Measurements from ENCODE around the gene PROSER2.

DNA sequence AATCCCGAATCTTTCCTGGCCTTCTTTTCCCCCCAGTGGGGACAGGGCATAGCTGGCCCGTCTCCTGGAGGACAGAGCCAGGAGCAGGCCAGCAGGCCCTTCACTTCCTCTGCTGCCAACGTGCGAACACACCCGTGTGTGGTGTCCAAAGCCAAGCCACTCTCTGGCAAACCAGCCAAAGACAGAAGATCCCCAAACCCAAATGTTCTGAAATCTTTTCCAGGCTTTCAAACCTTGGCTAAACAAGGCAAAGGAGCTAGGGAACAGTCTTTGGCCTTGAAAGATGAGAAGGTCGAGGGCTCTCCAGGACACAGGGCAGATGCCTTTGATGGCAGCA, 63.0 kb downstream of the PROSER2 start:
- TF ChIP-seq ZNF547 (CRISPR knock-in tag; IDR thresholded peaks at IDR 0.05) = no peak
- TF ChIP-seq, protein P1, sequence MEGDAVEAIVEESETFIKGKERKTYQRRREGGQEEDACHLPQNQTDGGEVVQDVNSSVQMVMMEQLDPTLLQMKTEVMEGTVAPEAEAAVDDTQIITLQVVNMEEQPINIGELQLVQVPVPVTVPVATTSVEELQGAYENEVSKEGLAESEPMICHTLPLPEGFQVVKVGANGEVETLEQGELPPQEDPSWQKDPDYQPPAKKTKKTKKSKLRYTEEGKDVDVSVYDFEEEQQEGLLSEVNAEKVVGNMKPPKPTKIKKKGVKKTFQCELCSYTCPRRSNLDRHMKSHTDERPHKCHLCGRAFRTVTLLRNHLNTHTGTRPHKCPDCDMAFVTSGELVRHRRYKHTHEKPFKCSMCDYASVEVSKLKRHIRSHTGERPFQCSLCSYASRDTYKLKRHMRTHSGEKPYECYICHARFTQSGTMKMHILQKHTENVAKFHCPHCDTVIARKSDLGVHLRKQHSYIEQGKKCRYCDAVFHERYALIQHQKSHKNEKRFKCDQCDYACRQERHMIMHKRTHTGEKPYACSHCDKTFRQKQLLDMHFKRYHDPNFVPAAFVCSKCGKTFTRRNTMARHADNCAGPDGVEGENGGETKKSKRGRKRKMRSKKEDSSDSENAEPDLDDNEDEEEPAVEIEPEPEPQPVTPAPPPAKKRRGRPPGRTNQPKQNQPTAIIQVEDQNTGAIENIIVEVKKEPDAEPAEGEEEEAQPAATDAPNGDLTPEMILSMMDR (CRISPR knock-in tag; IDR thresholded peaks at IDR 0.05) = no peak
- TF ChIP-seq GABPB1 (CRISPR knock-in tag; IDR thresholded peaks at IDR 0.05) = no peak
- no peak for TF ChIP-seq IKZF1 (IDR thresholded peaks at IDR 0.05)
- no peak for TF ChIP-seq ZBTB8A (CRISPR knock-in tag; IDR thresholded peaks at IDR 0.05; ENCODE audit: borderline replicate concordance, low read depth)
- no peak for TF ChIP-seq HNRNPL (IDR thresholded peaks at IDR 0.05; ENCODE audit: low read depth, low read length)
- TF ChIP-seq ELF1 (CRISPR knock-in tag; IDR thresholded peaks at IDR 0.05) = no peak
- no peak for TF ChIP-seq ESRRA (CRISPR knock-in tag; IDR thresholded peaks at IDR 0.05; ENCODE audit: low read depth)

All from HepG2 (cell line).